ENCODE data around the gene VDR. TPM values are rescaled to one million over a fixed set of nuclear protein-coding genes. Genes with fewer than 3 reads are reported as not detected.

Gene VDR
- total RNA-seq, 2 donors from 2014 or later: 0.59 to 2.2 TPM

DNA sequence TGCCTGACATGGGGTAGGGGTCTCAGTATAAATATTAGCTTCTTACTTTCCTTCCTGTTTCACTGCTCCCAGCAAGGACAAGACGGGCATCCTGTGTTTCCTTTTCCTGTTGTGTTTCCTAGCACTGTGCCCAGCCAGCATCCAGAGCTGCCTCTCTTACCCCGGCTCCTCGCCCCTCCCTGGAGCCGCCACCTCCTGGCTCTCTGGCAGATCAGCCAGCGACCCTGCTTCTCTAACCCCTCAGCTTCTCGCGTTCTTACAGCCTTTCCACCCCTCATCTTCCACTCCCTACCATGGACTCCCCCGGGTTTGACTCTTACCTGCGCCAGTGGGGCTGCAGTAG is 102.9 kb downstream of the VDR start:
- Histone ChIP-seq H3K4me3 (peak overlapping the region in 1 of 2 donors; percentile 3), H3K4me1 (peaks cover 0 to 89% of the 10 kb centered on the region in 2 donors), H3K27me3 (no peaks in the 10 kb centered on the region), H3K9me3 (no peaks in the 10 kb centered on the region), H3K36me3 (peaks cover 34% of the 10 kb centered on the region), H3K27ac (peak overlapping the region; percentile 8 to 68)
- TF ChIP-seq CTCF (IDR thresholded peaks at IDR 0.05): no peak
- DNase-seq (ENCODE audit: low spot score): no peak

GRCh38 chr12:47801170-47801903 is 103.5 kb downstream of the VDR start:
- H3K27ac ChIP-seq: peak overlapping the region; percentile 8 to 68
- peaks cover 0 to 83% of the 10 kb centered on the region in 2 donors for H3K4me1 ChIP-seq
- no peak for DNase-seq (ENCODE audit: low spot score)
- peak in 1 of 2 donors; percentile 47 for TF ChIP-seq CTCF (IDR thresholded peaks at IDR 0.05)
- H3K4me3 ChIP-seq: no peak overlapping the region
- H3K36me3 ChIP-seq: peaks cover 39% of the 10 kb centered on the region
- H3K9me3 ChIP-seq: no peaks in the 10 kb centered on the region
- H3K27me3 ChIP-seq: no peaks in the 10 kb centered on the region

DNA sequence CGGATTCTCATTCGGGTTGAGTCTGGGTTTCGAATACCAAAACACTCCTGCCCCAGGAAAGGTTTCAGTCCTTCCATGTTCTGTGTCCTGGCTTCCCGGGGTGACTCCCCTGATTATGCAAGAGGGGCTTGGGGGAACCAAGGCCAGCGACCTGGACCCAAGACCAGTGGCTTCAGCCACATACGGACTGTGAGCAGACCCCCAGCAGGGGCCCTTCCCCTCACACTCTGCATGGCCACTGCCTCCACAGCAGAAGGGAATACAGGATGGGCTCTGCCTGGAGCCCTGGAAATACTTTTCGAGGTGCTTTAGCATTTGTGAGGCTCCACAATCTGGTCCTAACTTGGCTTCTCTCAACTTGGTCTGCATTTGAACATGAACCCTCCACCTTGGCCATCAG is 104.2 kb downstream of the VDR start:
- Histone ChIP-seq H3K27ac (peak overlapping the region in 1 of 2 donors; percentile 33), H3K4me3 (no peak overlapping the region), H3K9me3 (no peaks in the 10 kb centered on the region), H3K36me3 (peaks cover 47% of the 10 kb centered on the region), H3K4me1 (peaks cover 0 to 76% of the 10 kb centered on the region in 2 donors), H3K27me3 (no peaks in the 10 kb centered on the region)
- no peak for TF ChIP-seq CTCF (IDR thresholded peaks at IDR 0.05)
- DNase-seq (ENCODE audit: low spot score): no peak

DNA sequence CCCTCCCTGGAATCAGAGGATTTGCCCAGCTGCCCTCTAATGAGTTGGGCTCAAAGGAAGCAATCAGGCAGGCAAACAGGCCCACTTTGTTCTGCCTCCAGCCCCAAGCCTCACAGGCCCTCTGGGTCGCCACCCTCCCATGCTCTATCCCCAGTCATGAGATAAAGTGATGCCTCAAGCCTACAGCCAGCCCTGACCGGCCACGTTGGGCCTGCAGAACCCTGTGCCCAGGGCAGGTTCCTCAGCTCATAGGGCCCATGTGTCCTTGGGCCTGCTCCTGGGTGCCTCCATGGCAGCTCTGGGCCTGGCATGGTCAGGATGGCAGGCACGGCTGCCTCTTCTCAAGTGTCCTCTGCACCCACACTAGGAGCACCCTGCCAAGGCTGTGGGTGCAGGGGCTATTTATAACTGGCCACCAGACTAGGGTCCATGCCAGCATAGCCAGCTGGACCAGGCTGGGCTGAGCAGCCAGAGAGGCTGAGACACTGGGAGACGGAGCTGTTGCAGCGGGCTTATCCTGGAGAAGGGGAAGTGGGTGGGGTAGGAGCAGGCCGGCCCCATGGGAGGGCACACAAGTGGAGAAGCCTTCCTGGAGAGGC is 105.3 kb downstream of the VDR start:
- Histone ChIP-seq H3K36me3 (peaks cover 49% of the 10 kb centered on the region), H3K9me3 (no peaks in the 10 kb centered on the region), H3K27me3 (no peaks in the 10 kb centered on the region), H3K27ac (peak overlapping the region; percentile 33 to 64), H3K4me3 (no peak overlapping the region), H3K4me1 (peaks cover 0 to 64% of the 10 kb centered on the region in 2 donors)
- no peak for DNase-seq (ENCODE audit: low spot score)
- TF ChIP-seq CTCF (IDR thresholded peaks at IDR 0.05): no peak

DNA sequence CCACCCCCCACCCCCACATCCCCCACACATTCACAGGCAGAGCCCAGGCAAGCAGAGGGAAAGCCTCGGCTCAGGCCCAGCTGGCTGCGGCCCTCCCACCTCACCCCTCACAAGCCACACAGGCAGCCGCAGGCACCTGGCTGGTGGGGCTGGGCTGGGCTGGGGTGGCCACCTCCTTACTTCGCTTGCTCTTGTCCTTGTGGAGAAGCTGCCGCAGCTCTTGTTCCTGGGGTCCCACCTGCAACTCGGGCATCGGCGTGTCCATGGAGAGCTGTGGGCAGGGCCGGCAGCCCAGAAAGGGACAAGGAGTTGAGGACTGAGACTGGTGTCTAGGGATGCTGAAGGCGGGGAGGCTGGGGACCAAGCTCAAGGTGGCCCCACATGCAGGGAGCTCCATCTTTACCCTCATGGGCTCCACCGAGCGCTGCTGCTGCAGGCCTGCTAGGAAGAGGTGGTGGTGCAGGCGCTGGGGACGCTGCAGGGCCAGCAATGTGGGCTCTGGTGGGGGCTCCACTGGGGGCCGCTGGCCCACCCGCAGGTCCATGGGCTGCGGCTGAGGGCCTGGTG is 106.3 kb downstream of the VDR start:
- no peak for DNase-seq (ENCODE audit: low spot score)
- no peak for TF ChIP-seq CTCF (IDR thresholded peaks at IDR 0.05)
- Histone ChIP-seq H3K4me1 (peaks cover 0 to 55% of the 10 kb centered on the region in 2 donors), H3K27ac (no peak overlapping the region), H3K4me3 (no peak overlapping the region), H3K9me3 (no peaks in the 10 kb centered on the region), H3K36me3 (peaks cover 55% of the 10 kb centered on the region), H3K27me3 (no peaks in the 10 kb centered on the region)
